Activated CD8-positive, alpha-beta memory T cell treated with anti-CD3 and anti-CD28 coated beads, Interleukin-2, amount 50 U/mL, for 24 hours (primary cell): ENCODE results near the gene CROCC2.

ENCODE experiments used
- DNase-seq: peaks from one replicate; pipeline ENCODE4 v3.0.0-alpha.2; 2020; ENCODE audit errors: extremely low read depth

Gene CROCC2

DNA sequence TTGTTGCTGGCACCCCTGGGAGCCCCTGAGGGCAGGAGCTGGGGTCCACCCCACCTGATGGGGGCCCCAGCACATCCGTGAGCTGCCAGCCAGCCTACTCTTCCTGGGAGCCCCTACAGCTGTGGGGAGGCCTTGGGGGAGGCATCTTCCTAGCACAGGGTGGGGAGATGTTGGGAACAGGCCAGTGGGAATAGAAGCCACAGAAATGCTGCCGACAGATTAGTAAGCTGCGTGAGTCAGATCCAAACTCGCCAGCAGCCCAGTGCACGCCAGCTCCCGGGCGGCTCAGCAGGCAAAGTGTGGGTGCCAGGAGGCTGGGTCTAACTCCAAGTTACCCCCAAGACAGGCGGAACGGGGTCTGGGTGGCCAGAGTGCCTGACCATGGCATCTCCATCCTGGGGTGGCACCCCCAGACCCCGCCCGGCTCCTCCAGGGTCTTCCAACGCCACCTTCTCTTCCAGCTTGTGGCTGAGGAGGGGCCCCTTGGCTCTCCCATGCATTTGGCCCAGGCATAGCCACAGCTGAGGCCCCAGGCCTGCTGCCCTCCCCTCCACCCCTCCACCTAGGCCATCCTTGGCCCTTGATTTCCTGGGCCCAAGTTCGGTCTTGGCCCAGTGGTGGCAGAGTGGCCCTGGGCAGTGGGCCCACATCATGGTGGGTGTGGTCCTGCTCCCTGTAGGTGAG, 15.3 kb downstream of the CROCC2 start:
- no peak for DNase-seq

DNA sequence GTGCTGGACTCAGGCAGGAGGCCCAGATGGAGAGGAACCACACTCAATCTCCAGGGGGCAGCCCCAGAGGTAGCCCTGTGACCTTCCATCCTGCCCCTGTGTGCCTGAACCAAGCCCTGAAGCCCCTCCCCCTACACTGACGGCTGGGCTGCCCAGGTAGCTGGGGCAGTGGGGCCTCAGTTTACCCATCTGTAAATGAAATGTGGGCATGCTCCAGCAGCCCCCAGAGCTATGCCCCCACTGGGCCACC, 15.8 kb downstream of the CROCC2 start:
- DNase-seq, result no peak

DNA sequence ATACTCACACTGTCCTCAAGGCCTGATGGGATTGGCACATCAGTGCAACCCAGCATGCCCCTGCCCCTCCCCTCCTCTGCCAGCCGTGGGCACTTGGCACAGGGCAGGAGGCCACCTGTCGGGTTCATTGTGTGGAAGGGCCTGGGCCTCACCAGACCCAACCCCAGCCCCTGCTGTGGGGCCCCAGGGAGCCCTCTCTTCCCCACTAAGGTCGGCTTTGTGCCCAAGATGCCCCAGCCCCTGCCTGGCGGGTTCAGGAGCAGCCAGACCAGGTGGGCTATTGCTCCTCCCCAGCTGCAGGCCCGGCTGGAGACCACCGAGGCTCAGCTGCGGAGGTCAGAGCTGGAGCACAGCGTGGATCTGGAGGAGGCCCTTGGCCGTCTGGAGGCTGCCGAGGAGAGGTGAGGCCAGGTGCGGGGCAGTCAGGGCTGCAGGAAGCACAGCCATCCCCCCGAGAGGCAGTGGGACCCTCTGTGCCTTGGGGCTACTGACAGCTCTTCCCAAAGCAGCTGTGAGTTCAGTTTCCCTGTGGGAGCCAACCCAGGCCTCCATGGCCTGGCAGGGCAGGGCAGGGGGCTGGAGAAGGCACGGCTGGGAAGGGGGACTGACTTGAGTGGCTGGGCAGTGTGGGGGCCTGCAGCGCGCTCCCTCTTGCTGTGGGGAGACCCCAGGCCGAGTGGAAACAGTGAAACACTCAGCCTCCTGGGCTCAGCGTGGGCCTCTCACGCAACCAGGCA, 16.3 kb downstream of the CROCC2 start:
- no peak for DNase-seq

- DNase-seq, result no peak
These were observed 16.9 kb downstream of the CROCC2 start for GRCh38 chr2:240922982-240923537.

GRCh38 chr2:240925191-240925567, 19.0 kb downstream of the CROCC2 start:
- no peak for DNase-seq

- DNase-seq, result no peak
These were observed 19.7 kb downstream of the CROCC2 start for GRCh38 chr2:240925568-240926515.

- DNase-seq, result no peak
These were observed 20.6 kb downstream of the CROCC2 start for GRCh38 chr2:240926516-240927389.

- DNase-seq, result no peak
These were observed 21.2 kb downstream of the CROCC2 start for GRCh38 chr2:240927390-240927781.

GRCh38 chr2:240928476-240929363, 22.6 kb downstream of the CROCC2 start:
- no peak for DNase-seq

GRCh38 chr2:240929364-240930095, 23.4 kb downstream of the CROCC2 start:
- no peak for DNase-seq

GRCh38 chr2:240930096-240930630, 24.0 kb downstream of the CROCC2 start:
- DNase-seq, result no peak

- no peak for DNase-seq
These were observed 24.6 kb downstream of the CROCC2 start for GRCh38 chr2:240930631-240931318.

DNA sequence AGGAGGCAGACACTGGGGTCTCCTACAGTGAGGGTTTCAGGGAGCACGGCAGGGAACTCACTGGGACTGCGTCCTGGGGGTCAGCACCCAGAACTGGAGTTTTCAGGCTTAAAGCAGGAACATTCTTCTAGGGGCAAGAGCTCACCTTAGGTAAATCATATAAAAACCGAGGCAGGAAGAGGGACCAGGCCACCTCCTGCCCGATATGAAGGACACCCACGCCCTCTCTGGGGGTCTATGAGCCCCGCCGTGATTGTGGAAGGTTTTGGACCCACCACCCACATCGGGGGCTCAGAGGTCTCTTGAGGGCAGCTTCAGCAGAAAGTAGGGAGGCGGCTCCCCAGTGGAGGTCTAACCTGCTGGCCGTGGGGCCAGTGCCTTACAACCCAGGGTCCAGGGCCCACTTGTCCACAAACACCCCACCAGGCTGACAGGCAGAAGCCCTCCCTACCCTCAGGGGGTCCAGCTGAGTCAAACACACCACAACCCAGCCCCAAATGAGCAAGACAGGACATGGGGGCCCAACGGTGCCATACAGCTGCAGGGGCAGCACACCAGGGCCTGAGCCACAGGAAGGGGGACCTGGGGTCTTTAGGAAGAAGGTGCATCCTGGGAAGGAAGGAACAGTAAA, 25.3 kb downstream of the CROCC2 start:
- DNase-seq, result no peak

DNA sequence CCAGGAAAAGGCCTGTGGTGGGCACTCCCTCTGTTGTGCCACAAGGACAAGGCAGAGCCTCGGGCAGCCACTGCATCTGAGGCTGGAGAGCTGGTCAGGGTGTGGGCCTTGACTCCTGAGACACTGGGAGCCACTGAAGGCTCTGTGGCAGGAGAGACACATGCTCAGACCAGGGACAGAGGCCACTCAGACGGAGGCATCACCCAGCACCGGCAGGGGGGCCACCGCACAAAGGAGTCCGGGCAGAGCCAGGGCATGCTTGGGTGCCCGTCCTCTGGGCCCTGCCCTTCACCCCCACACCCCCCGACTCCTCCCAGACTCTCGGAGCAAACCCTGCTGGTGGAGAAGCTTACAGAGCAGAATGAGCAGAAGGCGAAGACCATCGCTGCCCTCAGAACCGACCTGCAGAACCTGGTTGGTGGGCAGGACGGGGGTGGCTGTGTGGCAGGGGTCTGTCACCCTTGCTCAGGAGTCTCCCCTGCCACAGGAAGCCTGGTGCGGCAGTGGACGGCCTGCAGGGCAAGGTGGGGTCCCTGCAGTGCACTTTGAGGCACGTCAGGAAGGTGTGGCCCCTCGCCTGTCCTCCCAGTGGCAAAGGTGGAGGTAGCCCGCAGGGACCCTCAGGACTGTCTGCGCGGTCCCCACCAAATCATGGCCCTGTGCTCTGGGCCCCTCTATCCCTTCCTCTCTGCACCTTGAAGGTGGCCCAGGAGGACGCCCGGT, 26.0 kb downstream of the CROCC2 start:
- no peak for DNase-seq

GRCh38 chr2:240932724-240933047, 26.6 kb downstream of the CROCC2 start:
- no peak for DNase-seq

GRCh38 chr2:240933048-240933965, 27.2 kb downstream of the CROCC2 start:
- DNase-seq, result no peak
